GM21515 (cell line): ENCODE measurements around the gene MZT2B.
"Not testable (repeated sequence)": the region's sequence is repeated elsewhere in the genome, so short reads cannot be mapped to it uniquely, and the experiment has no call there.

ENCODE experiments used
- ATAC-seq: cut with Tn5 transposase; IDR thresholded peaks from one replicate; pipeline ENCODE4 v1.9.1; 2021; ENCODE audit not compliant: unreplicated experiment

MZT2B gene

DNA sequence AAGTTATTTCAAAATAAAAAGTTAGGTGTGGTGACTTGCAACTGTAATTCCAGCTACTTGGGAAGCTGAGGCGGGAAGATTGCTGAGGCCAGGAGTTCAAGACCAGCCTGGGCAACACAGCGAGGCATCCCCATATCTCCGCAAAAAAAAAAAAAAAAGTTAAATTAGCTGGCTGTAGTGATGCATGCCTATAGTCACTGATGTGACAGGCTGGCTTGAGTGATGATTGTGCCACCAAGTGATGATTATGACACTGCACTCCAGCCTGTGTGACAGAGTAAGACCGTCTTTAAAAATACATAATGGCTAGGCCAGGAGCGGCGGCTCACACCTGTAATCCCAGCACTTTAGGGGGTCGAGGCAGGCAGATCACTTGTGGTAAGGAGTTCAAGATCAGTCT, 12.2 kb upstream of the MZT2B start:
- ATAC-seq = no peak

DNA sequence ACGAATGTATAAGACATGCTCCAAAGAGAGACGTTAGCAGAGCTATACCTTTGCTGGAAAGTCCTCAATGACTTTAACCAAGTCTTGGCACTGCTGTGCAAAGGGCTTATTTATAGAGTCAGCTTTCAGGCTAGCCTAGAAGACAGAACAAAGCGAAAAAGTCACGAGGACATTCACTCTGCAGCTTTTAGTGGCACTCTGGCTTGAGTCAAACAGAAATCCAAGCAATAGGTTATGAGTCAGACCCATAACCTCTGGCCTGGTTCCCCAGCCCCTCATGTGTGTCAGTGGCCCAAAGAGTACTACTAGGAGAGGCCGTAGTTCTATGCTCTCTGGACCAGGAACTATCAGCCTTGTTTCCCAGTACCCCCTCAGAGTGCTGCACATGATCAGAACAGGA, 7.2 kb upstream of the MZT2B start:
- ATAC-seq = peak; percentile 59

DNA sequence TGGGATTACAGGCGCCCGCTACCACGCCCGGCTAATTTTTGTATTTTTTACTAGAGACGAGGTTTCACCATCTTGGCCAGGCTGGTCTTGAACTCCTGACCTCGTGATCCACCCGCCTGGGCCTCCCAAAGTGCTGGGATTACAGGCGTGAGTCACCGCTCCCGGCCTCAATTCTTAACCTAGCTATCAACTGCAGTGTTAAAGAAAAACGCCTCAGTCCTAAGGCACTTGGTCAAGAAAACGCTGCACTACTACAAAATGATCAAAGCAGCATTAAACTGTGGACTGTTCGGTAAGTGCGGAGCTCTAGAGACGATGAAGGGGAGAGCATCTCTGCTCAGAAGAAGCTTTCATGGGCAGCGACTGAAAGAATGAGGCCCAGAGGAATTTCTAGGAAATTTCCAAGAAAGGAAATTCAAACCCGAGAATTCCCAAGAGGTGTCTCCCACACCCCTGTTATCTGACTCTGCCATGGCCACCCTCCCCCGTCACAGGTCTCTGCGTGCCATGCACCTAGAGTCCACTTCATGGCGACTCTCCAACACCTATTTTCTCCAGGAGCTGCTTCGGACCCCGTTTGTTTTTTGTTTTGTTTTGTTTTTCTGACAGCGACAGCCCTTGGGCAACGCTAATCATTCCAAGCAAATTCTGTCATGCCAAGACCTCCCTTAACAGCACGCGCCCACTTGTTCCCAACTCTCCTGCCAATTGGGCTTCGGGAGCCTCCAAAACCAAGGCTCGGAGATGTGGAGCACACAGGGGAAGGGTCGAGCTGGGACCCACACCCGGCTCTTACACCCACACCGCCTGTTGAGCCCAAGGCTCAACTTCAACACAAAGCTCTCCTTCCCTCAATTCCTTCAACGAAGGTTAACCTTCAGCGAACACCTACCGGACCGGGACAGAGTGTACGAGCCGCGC, 1.4 kb upstream of the MZT2B start:
- not testable (repeated sequence) for ATAC-seq

DNA sequence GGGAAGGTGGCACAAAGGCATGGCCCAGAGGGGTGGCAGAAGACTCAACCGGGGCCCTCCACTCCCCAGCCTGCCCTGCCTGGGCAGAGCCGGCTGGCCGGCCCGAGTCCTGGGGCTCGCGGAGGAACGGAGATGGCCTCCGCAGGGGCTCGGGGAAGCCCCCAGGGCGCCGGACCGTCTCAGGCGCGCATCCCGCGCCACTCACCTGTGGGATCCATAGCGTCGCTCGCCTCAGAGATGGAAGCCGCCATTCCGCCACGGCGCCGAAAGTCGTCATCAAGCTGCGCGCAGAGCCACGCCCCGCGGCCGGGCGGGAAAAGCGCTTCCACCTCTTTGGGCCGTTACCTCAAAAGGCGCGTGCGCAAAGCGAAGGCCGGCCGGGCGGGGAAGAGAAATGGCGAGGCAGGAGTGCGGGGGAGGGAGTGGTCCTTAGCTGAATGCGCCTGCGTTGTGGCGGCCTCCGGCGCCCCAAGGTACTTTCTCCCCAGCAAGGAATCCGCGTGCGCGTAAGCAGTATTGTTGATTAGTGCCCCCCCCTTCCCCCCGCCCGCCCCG, 660 bp upstream of the MZT2B start, which contains the start of gene SMPD4:
SMPD4 (minus strand) TSS at position 278 of the 555 bp plus-strand sequence. CDS start 5,010 bp downstream, outside the sequence.
- ATAC-seq = peak; percentile 56

DNA sequence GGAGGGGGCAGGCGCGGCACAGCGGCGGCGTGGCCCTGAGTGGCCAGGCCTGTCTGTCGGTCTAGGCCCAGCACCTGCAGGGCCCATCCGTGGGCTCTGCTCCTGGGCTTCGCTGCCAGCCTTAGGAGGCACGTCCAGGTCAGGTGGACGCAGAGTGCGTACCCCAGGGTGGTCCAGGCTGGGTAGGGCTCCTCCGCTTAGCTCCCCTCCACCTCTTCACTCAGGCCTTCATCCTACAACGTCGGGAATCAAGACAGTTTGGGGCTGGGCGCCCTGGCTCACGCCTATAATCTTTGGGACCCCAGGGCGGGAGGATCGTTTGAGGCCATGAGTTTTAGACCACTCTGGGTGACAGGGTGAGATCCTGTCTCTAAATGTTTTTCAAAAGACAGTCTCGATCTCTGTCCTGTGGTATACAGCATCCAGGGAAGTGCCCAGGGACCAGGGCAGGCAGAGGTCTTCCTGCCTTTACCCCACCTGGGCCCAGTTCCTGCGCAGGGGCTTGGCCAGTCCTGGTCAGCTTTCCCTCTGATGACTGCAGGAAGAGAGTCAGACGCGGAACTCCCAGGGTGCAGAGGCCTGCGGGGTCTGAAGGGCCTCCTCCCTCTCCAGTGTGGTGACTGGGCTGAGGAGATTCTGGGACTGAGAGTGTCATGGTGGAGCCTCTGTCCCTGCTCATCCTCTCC, 907 bp downstream of the MZT2B start:
- ATAC-seq = not testable (repeated sequence)

DNA sequence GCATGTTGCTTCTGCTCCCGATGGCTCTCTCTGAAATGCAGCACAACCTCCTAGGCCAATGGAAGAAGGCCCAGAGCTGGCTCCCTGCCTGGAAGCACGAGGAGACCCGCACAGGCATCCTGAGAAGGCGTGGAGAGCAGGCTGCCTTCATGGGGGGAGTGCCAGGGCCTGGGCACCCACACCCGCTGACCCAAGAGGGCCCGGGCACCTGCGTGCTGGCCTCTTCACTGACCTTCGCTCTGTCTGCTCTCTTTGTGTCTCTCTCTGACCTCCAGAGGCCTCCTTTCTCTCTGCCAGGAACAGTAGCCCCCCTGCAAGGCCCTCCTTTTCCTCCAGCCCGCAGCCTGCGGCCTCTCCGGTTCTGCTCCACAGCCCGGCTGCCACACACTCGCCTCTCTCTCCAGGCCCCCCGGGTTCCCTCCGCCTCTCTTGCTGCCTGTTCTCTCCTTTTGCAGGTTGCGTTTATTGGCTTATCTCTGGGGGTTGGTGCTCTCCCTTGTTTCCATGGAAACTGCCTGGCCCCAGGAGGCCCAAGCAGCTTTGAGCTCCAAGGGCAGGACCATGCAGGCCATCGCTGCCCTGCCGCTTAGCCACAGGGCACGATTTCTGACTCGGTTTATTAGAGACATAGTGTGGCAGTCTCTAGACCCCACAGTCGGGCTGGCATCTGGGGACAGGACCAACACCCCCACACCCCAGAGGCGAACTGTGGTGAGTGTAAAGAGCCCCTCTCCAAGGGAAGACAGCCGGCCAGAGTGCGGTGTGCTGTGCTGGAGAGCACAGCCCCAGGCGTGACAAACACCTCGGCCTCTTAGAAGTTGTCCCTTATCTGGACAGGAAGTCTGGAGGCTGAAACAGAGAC, 1.7 kb downstream of the MZT2B start:
- no peak for ATAC-seq

DNA sequence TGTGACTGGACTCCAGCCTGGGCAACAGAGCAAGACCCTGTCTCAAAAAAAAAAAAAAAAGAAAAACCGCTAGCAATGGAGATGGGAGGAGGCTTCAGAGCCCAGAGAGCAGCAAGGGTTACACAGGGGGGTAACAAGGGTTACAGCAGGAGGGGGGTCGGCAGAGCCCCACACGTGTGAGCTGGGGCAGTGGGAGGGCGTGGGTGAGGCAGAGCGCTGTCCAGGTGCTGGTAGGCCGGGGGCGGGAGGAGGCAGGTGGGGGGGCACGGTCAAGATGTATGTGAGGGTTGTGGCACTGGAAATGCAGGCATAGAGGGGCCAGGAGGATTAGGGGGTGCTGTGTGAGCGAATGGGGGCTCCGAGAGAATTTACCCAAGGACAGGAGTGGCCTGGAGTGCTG, 3.4 kb downstream of the MZT2B start:
- ATAC-seq = no peak

DNA sequence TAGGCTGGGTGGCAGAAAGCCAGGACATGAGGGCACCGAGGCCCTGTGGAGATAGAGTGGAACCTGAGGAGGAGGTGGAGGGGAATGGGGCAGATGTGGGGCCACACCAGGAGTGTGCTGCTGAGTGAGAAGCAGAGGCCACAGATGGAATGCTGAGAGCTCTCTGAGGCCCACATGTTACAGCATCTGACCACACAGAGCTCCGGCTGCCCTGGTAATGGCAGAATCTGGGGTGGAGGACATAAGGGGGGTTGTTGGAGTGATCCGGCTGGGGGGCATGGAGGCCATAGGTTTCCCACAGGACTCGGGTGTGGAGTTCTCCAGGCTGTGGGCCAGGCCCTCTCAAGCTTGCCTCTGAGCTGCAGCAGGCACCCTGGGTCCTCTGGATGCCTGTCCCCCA, 3.8 kb downstream of the MZT2B start:
- no peak for ATAC-seq

DNA sequence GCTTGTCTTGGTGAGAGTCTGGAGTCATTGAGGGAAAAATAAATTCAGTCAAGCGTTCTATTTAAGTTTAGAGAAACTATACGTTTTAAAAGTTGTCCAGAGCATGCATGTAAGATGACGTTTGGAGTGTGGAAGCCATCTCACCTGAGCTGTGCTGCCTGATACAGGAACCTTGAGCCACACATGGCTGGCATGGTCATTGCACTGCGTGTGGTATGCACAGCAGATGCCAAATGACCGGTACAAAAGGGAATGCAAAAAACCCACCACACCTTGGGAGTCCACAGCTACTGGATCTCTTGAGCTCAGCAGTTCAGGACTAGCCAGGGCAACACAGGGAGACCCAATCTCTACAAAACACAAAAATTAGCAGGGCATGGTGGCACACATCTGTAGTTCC, 4.3 kb downstream of the MZT2B start:
- no peak for ATAC-seq

DNA sequence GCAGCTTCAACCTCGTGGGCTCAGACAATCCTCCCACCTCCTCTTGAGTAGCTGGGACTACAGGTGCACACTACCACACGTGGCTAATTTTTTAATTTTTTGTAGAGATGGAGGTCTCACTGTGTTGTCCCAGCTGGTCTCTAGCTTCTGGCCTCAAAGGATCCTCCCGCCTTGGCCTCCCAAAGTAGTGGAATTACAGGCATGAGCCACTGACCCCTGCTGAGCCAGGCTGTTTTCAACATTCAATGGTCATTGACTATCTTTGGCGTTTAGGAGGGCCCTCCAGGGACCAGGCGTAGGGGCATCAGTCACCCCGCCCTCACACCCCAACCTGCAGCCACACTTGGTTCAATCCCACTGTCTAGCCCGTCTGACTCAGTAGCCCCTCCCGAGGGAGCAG, 5.2 kb downstream of the MZT2B start:
- ATAC-seq = no peak

DNA sequence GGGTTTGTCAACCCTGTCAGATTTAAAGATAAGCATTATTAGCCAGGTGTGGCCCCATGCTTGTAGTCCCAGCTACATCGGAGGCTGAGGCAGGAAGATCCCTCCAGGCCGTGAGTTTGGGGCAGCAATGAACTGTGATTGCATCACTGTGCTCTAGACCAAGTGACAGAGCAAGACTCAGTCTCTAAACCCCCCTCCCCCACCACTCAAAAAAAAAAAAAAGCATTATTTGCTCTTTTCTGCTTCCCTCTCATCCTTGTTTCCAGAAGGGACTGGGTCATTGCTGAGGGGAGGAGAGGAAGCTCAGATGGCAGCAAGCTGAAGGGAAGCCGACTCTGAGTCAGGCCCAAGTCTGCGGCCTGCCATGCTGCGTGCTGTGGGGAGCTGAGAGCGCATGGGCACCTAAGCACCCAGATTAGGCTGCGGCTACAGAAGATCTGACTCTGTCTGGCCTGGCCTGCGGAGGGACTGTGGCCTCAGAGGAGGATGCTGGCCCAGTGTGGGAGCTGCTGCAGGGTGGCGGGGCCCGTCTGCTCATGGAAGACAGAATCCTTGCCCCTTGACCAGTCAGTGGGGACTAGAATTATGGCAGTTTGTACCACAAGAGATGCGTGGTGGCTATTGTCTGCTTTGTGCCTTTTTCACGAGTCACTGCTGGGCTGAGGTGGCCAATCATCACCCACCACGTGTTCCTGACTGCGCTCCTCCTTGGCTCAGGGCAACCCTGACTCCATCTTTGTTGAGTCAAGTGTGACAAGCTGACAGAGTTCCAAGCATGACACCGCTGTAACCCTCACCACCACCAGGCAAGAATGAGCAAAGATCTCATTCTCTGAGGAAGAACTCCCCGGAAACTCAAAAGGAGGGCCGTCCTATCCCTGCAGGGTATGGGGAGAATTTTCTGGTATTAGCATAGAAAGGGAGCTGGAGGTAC, 6.1 kb downstream of the MZT2B start:
- ATAC-seq = not testable (repeated sequence)

DNA sequence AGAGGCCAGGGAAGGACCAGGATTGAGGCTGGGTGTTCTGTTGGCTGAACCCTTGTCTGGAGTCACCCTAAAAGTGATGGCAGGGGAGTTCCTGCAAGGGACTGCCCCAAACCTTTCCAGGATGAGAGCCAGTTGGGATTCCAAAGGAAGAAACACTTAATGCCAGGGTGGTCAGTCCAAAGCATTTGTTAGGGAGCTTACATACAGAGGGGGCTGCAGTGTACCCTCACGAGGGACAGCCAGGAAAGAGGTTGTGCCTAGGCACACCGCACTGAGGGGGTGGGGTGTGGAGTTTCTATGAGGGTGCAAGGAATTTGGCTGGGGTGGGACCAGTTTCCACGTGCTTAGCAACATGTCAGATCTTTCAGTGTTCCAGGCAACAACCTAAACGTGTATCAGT, 6.9 kb downstream of the MZT2B start:
- ATAC-seq = not testable (repeated sequence)

DNA sequence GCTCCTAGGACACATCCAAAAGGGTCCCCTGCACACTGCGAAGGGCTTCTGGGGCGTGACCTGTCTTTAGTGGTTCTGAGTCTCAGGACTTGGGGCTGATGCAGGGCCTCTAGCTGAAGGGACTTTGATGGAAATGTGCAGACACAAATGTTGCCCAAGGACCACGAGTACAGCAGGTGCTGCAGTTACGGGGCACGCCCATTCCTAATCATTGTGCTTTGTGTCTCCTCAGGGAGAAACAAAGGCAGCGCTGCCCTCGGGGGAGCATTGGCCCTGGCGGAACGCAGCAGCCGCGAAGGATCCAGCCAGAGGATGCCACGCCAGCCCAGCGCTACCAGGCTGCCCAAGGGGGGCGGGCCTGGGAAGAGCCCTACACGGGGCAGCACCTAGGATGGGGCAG, 8.2 kb downstream of the MZT2B start:
- no peak for ATAC-seq

DNA sequence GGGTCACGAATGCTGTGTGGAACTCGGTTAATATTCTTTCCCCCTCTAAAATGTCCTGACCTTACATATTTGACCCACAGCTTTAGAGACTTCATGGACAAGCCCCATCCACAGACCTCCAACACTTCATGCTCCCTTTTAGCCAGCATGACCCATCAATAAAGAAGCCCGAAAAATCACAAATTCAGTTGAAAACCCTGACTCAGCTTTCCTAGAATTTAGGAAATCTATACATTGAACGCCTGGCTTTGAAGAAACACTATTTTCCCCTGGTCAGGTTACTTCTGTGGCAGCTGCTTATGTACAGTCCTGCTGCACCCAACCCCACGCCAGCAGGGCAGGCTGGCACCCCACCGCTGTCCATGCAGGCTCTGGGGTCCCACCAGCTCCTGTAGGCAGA, 9.3 kb downstream of the MZT2B start:
- not testable (repeated sequence) for ATAC-seq

DNA sequence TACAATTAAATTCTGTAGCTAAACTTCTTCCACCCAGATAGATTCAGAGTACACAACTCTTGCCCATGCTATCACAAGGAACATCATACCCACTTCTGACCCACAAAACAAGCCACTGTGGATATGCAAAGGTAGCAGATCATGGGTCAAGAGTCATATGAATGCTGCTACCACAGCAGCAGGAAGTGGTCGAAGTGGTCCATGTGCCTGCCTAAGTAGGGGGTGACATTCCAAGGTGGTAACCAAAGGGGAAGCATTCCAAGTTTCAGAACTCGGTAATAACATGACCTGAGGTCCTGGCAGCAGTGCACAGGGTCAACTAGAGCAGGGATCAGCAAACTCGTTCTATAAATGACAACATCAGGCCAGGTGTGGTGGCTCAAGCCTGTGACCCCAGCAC, 10.4 kb downstream of the MZT2B start:
- ATAC-seq = not testable (repeated sequence)

DNA sequence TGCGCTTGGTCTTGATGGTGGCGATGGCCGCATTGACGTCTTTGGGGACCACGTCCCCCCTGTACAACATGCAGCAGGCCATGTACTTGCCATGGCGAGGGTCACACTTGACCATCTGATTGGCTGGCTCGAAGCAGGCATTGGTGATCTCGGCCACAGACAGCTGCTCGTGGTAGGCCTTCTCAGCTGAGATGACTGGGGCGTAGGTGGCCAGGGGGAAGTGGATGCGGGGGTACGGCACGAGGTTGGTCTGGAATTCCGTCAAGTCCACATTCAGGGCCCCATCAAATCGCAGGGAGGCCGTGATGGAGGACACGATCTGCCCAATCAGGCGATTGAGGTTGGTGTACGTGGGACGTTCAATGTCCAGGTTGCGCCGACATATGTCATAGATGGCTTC, 11.8 kb downstream of the MZT2B start:
- ATAC-seq = not testable (repeated sequence)

DNA sequence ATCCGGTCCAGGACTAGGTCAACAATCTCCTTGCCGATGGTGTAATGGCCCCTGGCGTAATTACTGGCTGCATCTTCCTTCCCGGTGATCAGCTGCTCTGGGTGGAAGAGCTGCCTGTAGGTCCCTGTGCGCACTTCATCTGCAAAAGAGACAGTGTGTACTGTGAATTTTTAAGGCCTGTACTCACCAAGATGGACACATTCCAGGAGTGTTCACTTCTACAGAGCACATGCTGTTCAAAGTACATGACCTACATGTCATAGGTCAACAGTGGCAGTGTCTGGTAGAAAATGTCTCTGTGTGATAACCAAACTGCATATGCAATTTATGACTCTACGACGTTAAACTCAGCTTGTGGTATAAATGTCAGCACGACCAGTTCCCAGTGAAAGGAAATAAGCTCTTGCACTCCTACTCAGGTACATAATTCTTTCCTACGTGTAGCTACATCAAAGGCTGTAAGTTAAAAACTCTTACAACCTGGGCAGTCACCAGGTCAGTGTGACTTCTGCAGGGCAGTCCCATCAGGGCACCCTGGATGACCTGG, 13.1 kb downstream of the MZT2B start:
- ATAC-seq = not testable (repeated sequence)

DNA sequence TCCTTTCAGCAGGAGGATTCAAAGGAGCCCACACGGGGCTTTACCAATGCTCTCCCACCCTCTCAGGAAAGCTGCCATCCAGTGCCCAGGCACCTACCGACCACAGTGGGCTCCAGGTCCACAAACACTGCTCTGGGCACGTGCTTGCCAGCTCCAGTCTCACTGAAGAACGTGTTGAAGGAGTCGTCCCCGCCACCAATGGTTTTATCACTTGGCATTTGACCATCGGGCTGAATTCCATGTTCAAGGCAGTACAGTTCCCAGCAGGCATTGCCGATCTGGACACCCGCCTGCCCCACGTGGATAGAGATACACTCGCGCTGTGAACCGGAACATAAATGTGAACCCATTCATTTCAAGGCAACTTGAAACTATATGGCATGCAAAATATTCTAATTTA, 14.0 kb downstream of the MZT2B start:
- ATAC-seq = not testable (repeated sequence)

DNA sequence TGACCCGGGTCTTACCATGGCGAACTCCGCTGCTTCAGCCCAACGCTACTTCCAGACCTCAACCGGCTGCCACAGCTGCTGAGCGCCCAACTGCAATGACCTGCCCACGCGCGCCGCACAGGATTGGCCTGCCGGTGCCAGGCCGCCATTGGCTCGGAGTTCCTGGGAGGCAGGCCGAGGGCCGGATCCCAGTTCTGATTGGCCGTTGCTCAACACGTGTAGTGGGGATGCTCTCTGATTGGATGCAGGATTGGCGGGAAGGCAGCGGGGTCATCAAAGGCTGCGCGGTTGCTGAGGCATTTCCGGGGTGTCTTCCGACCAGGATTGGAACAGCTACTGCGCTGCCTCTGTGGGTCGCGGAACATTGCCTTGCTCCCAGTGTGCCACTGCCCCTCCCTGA, 16.3 kb downstream of the MZT2B start, which contains the start of gene TUBA3E:
TUBA3E (minus strand) TSS at position 97 of the 400 bp plus-strand sequence; CDS start at position 18, 79 bp downstream.
- ATAC-seq = no peak
